Neural progenitor cell (in vitro differentiated cells): Measurements from ENCODE around the gene TGM4.

ENCODE experiments used
- EZH2 ChIP-seq: fragments of 200-600 bp; sonication (generic); IDR thresholded peaks from 2 replicates; pipeline ENCODE4 v1.6.1; 2017; ENCODE audit warnings: antibody characterized with exemption, mild to moderate bottlenecking, moderate library complexity
- EZH2phosphoT487 ChIP-seq: fragments of 200-600 bp; sonication (generic); IDR thresholded peaks from 2 replicates; pipeline ENCODE4 v1.6.1; 2017; ENCODE audit warnings: antibody characterized with exemption
- TF ChIP-seq, protein P1 (sequence below): fragments of 200-600 bp; sonication (generic); IDR thresholded peaks from 2 replicates; pipeline ENCODE4 v1.5.1; 2017; ENCODE audit warnings: antibody characterized with exemption, mild to moderate bottlenecking

GRCh38 chr3:44883999-44884431, 9.6 kb downstream of the TGM4 start:
- TF ChIP-seq, protein P1, sequence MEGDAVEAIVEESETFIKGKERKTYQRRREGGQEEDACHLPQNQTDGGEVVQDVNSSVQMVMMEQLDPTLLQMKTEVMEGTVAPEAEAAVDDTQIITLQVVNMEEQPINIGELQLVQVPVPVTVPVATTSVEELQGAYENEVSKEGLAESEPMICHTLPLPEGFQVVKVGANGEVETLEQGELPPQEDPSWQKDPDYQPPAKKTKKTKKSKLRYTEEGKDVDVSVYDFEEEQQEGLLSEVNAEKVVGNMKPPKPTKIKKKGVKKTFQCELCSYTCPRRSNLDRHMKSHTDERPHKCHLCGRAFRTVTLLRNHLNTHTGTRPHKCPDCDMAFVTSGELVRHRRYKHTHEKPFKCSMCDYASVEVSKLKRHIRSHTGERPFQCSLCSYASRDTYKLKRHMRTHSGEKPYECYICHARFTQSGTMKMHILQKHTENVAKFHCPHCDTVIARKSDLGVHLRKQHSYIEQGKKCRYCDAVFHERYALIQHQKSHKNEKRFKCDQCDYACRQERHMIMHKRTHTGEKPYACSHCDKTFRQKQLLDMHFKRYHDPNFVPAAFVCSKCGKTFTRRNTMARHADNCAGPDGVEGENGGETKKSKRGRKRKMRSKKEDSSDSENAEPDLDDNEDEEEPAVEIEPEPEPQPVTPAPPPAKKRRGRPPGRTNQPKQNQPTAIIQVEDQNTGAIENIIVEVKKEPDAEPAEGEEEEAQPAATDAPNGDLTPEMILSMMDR: no peak
- TF ChIP-seq EZH2phosphoT487: no peak
- TF ChIP-seq EZH2: no peak
